ENCODE measurements around the gene CLDN9.

The CLDN9 gene

DNA sequence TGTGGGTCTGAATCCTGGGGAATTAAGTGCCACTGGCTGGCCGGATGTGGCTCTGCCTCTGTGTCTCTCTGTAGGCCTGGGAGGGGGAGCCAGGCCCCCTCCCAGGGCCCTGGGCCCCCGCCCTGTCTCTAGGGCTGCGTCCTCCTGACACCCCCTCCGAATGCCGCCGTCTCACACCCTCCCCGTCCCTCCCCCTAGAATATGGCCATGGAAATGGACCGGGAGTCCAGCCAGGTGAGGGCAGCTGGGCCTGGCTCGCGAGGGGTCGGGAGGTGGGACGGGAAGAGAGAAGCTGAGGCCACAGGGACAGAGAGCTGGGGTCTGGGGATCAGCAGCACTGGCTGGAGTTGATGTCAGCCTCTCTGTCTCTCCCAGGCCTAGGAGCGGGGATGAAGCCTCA lies 16.4 kb upstream of the CLDN9 start:
- no peak for DNase-seq

GRCh38 chr16:2999929-3000328 lies 12.8 kb upstream of the CLDN9 start:
- DNase-seq: no peak

DNA sequence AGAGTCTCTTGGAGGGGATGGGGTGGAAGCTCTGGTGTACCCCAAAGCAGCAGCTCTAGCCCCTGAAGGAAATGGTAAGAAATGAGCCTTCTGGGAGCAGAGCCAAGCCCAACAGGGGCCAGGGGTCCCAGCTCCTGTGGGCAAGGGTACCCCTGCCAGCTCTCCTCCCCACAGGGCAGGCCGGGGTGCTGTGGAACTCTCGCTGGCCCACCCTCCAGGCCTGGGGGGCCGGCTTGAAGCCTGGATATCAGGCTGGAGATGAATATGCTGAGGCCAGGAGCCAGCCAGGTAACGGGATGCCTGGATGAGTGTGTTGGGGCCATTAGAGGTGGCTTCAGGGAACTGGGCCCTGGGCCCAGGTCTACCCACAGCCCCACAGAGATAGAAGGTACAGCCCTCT lies 12.2 kb upstream of the CLDN9 start:
- DNase-seq: no peak

DNA sequence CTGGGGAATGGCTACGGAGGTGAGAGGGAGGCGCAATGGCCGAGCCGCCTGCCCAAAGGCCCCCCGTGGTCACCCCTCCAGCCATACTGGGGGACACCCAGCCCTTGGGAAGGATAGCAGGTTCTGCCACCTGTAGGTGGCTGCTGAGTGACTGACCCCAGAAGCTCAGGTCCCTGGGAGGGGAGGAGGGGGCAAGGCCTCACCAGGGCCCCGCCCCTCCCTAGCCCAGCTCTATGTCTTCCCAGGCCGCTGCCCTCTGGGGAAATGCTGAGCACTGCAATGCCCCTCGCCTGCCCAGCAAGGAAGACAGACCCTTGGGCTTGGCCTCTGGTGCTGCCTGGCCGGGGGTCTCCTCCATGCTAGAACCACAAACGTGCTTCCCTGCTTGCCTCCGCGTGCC lies 11.4 kb upstream of the CLDN9 start:
- DNase-seq: no peak

- DNase-seq: peak; percentile 97
Observed at GRCh38 chr16:3003582-3004270, 9.0 kb upstream of the CLDN9 start.

GRCh38 chr16:3004319-3004718 lies 8.4 kb upstream of the CLDN9 start:
- DNase-seq: no peak

DNA sequence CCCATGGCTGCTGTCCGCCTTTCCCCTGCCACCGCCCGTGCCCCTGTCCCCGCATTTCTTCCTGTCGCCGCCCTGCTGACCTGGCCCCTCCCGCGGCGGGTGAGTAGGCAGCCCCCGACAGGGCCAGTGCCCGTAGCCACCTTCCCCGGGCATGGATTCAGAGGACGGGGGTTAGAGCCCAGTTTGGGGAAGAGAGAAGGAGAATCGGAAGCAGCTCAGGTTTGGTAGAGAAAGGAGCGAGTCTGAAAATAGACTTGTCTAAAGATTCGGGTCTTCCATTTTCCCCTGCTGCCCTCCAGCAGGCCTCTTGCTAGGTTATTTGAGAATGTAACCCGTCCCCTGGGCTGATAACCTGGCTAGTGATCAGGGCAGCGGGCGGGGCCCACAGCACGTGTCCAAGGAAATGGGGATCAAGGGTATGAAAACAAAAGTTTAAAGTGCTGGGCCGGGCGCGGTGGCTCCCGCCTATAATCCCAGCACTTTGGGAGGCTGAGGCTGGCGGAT lies 7.9 kb upstream of the CLDN9 start:
- DNase-seq: no peak

DNA sequence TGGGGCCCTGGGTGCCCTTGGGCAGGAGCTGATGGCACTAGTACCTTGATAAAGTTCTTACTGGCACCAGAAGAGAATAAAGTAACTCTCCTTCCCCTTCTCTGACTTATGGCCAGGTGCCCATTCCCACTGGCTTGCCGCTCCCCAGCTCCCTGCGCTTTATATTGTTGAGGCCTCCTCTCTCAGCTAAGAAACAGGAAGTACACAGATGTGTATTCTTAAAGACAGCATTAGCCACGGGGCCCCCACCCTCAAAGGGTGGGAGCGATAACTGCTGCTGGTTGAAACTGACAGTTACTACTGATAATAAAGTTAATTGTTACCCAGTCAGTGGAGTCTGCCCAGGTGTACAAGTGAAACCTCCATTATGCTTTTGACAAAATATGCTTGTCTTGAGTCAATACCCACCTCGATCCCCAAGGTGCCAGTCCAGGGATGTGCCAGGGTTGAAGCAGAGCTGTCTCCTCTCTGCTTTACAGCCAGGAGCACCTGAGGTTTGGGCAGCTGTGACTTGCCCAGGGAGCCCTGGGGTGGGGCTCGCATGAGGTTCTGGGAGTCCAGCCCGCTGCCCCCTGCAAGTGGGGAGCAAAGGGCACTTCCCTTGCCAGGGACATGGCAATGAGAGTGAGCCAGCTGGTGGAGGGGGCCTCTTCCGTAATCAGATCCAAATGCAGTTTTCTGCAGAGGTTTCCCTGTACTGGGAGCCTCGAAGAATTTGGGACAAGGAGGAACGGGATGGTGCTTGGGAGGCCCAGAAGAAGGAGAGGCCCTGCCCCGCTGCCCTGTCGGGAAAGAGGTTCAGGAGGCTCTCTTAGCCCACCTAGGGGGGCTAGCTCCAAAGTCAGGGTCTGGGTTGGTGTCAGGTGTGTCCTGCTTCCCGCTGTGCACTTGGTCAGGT lies 5.4 kb upstream of the CLDN9 start:
- no peak for DNase-seq

- DNase-seq: no peak
Observed at GRCh38 chr16:3007957-3008689, 4.6 kb upstream of the CLDN9 start.

DNA sequence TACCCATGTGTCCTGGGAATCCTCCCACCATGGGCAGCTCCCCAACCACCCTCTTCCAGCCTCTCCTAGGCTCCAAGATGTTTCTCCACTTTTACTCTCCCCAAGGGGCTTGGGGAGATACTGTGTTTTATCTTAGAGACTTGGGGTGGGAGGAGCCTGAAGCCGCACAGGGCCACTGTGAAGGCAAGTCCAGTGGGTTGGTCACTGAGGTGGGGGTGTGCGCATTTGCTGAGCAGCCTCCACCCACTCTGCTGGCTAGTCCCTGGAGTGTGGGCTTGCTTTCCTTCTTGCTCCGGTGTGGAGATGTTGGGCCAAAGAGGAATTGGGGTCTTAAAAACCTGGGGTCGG lies 4.1 kb upstream of the CLDN9 start:
- DNase-seq: no peak

DNA sequence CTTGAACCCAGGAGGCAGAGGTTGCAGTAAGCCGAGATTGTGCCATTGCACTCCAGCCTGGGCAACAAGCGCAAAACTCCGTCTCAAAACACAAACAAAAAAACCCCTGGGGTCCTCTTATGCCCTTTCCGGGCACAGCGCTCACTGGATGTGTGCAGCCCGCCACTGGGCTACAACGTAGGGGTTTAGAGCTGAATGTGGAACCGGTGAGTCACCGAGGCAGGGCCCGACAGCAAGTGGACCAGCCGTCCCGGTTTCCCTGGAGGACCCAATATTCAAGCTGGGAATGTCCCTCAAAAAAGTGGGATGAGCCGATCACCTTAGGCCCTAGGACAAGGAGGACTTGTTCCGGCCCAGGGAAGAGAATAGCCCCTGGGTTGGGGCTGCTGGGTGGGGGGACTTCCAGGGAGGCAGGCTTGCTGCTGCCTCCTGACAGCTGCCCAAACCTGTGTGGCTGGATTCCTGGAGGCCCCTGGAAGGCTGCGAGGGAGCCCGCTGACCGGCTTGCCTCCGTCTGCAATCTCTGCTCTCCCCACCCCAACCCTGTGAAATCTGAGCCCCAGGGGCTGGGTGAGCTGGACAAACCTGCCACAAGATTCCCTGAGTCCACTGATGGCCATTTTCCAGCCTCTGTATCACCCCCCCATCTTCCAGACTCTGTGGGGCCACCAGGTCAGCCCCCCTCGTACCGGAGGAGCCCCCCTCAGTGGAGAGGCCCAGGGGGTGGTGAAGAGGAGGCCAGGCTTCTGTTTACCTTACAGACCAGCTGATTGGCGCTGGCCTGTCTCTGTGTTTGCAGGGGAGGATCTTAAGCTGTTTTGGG lies 2.9 kb upstream of the CLDN9 start:
- DNase-seq: no peak

DNA sequence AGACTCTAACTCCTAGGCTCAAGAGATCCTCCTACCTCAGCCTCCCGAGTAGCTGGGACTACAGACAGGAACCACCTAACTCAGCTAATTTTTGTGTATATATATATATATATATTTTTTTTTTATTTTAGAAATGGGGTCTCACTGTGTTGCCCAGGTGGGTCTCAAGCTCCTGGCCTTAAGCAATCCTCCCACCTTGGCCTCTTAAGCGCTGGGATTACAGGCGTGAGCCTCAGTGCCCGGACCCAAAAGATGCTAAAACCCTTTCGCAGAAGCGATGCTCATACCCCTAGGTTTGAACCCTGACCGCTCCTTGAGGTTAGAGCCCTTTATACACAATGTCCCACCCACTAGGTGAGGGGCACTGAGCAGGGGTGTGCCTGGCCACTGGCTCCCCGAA lies 2.2 kb upstream of the CLDN9 start:
- DNase-seq: no peak

- no peak for DNase-seq
Observed at GRCh38 chr16:3012246-3012645, 477 bp upstream of the CLDN9 start.

- DNase-seq: no peak
Observed at GRCh38 chr16:3013491-3013951, 798 bp downstream of the CLDN9 start.

GRCh38 chr16:3013998-3014690 lies 1.4 kb downstream of the CLDN9 start:
- no peak for DNase-seq

DNA sequence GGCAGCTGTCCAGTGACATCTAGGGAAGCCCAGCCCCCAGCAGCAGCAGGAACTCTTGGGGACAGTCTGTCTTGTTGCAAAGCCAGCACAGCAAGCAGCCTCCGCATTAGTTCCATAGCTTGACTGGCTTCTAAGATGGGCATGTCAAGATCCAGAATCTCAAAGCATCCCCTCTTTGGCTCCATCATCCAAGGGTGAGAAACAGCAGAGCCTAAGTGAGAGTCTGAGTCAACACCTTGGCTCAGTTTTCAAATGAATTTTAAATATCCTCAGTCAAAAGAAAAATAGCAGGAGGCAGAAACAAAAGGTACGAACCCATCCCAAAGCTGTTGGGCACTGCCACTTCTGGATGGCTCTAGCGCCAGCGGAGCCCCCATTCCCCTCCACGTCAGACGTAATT lies 2.2 kb downstream of the CLDN9 start:
- no peak for DNase-seq

- DNase-seq: no peak
Observed at GRCh38 chr16:3015865-3016521, 3.3 kb downstream of the CLDN9 start.

- DNase-seq: no peak
Observed at GRCh38 chr16:3017344-3017743, 4.6 kb downstream of the CLDN9 start.

DNA sequence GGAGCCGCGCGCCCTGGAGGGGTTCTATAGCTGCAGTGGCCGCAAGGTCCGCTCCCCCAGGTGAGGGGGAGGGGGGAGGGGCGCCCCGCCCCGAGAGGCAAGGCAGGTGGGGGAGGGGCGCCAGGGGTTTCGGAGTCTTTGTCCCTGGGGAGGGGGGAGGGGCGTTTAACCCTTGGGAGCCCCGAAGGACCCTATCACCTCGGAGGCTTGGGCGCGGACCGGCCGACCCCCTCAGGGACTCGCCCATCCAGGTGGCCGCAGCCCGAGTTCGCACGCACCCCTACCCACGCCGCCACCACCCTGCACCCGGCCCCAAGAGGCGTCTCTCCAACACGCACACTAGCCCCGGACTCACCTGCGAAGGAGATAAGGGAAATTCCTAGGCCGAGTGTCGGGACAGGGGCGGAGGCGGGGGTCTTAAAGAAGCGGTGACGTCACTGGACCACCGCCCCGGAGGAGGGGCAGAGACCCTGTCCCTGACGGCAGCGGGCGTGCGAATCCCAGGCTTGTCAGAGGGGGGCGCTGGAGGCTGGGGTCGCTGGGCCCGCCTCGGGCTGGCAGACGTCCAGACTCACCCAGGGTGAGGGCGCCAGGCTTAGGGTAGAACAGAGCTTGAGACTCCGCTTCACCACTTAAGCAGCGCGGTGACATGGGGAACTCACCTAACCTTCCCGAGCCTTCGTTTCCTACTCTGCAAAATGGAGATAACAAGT lies 5.2 kb downstream of the CLDN9 start, which contains the start of gene CLDN6:
TSS of gene CLDN6 (minus strand) at position 390 of the 713 bp plus-strand sequence. CDS start 2,162 bp downstream, outside the sequence.
- peak; percentile 23 for DNase-seq

DNA sequence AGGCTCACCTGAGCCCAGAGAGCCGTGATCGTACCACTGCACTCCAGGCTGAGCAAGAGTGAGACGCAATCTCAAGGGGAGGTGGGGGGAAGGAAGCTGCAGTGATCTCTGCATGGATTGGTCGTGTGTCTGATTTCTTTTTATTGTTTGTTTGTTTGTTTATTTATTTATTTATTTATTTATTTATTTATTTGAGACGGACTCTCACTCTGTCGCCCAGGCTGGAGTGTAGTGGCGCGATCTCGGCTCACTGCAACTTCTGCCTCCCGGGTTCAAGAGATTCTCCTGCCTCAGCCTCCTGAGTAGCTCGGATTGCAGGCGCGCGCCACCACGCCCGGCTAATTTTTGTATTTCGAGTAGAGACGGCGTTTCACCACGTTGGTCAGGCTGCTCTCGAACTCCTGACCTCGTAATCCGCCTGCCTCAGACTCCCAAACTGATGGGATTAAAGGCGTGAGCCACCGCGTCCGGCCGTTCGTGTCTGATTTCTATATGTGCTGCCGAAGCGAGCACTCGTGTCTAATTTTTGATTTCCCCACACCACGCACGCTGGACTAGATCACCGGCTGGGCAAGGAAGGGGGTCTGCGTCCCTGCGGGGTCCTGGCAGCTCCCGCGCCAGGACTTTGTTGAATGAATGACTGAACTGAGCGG lies 7.0 kb downstream of the CLDN9 start:
- no peak for DNase-seq

Measured in fibroblast of skin of back (primary cell).